GM19438 (cell line): ENCODE data around the gene HECW1.
"Not testable (repeated sequence)": the region's sequence is repeated elsewhere in the genome, so short reads cannot be mapped to it uniquely, and the experiment has no call there.

Experiments
- ATAC-seq: cut with Tn5 transposase; IDR thresholded peaks from one replicate; pipeline ENCODE4 v1.9.1; 2021; ENCODE audit warnings: low read depth; ENCODE audit not compliant: unreplicated experiment

HECW1 gene

DNA sequence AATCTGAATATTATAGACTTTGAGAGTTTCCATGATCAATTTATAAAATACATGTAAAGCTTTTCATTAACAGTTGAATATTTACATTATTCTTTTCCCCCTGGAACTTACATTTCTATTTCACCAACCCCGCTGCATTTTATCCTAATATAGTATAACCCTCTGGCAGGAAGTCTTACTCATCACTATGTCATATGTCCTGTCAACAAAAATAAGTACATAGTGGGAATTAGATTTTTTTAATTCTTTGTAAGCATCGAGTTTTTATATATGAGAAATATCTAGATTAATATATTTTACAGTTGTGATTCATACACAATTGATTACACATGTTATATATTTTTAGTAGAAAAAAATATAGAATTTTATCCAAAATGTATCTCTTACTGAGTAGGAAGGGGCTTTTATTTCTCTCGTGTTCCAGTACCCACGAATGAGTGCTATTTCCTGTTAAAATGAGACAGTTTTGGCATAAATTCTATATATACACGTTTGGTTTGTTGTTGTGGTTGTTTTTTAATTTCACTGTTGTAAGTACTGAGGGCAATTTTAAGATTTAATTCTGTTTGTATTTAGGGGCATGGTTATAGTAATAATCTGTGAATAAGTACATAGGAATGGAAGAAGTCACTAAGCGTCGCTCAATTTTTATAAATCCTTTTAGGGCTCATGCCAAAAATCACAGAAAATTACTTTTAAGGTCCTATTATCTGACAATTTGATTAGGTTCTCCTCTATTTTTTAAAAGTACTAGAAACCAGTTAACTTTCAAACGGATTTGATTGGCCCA lies 87.1 kb downstream of the HECW1 start:
- no peak for ATAC-seq

DNA sequence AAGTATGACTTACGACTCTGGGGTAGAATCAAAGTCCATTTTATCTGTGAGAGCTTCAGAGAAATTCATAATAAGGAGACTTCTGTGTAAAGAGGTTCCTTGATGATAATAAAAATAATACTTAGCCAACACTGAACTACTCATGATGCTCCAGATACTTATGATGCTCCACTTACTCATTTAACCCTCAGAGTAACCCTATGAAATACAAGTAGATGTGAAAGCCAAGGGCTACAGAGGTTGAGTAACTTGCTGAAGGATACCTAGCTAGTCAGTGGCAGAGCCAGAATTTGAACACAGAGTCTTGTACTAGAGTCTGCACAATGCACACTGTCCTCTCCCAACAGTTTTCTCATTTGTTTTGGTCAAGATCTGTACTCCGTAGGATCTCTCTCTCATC lies 89.5 kb downstream of the HECW1 start:
- ATAC-seq, result no peak

DNA sequence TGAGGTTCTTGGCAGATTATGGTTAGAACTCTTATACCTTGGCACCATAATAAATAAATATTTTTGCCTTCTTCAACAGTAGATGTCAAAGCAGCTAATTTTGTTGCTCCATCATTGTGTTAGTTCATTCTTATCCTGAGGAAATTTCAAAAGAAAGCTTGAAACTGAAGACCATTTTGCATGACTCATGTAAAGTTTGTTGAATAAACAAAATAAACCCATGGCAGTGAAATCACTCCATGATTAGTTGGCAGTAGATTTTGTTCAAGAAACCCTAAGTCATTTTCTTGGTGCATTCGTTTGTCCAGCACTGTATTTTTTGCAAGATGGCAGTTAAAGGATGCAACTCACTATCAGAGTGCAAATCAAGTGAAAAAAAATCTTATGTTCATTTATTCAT lies 91.6 kb downstream of the HECW1 start:
- ATAC-seq, result no peak

DNA sequence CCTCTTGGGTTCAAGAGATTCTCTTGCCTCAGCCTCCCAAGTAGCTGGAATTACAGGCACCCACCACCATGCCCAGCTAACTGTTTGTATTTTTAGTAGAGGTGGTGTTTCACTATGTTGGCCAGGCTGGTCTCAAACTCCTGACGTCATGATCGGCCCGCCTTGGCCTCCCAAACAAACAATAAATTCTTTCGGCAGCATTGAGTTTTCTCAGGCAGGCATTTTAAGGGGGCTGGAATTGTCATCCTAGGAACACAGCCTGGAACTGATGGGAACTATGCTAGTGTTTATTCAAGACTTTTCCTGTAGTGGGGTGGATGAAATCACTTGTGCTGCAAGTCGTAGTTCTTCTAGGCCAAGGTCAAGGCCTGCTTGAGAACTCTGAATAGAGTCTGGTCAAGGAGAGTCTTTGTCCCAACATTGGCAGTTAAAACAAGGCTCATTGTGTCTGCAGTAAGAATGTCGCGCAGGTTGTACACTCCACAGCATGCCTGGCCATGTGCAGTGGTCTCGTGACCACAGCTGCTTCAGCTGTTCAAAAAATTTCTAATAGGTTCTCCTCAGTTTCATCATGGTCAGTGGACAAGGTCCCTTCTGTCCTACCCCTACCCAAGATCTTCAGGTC lies 92.8 kb downstream of the HECW1 start:
- ATAC-seq, result no peak

DNA sequence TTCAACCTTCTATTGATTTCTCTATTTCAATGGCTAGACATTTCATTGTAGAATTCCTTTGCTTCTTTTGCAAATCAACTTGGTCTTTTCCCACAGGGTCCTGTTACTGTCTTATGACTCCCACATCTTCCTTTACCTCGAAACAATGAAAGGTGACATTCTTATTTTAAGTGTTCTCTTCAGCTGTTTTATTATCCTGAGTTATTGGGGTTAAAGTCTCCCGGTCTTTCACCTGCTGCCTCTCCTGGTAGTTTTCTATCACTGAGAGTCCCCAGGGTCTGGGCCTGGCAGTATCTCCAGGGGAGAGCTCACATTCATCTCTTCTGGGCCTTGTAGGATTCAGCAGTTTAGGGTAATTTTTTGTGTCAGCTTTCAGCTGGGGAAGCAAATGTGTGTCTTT lies 95.8 kb downstream of the HECW1 start:
- no peak for ATAC-seq

DNA sequence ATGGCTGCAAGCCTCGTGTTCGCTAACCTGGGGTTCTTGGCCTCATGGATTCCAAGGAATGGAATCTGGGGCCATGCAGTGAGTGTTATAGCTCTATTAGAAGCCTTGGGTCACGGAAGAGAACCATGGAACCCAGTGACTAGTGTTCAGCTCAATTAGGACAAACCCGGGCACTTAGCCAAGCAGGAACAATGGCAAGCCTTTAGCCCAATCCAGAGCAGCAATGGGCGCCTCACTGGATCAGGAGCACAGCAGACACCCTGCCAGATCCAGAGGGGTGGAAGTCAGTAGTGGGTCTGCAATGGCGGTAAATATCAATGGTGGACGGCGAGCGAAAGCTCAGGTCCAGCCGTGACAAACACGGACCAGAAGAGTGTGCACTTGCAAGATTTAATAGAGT lies 98.1 kb downstream of the HECW1 start:
- ATAC-seq, result not testable (repeated sequence)

DNA sequence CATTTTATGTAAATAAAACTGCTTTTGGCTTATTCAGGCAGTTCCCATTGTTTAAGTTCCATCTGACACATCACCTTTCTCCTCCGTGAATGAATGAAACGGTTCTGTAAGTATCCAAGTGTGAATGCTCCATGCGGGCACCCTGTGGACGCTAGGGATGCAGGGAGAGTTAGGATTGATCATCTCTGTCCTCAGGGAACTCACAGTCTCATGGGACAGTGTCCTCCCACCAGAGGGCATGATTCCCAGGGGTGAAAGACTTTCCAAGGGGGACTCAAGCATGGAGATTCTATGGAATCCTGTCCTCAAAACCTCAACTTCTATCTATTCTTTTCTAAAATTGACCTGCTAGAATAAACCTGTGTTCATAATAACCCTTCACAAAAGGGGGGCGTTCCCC lies 98.8 kb downstream of the HECW1 start:
- no peak for ATAC-seq

DNA sequence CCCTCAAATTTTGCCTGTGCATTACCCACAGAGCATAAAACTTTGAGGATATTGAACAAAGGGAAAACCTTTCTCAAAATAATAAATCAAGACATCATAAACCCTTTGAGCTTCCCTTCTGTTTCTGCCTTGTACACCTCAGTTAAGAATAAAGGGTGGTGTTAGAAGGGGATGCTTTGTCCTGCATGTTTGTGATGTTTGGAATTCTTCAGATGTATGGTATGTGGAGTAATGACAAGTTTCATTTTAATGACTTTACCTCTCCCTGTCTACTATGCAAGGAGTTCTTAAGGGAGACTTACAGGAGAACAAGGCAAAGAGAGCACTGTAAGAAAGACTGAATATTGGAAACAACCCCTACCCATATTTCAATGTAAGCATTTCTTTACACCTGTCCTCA lies 99.2 kb downstream of the HECW1 start:
- ATAC-seq, result no peak

DNA sequence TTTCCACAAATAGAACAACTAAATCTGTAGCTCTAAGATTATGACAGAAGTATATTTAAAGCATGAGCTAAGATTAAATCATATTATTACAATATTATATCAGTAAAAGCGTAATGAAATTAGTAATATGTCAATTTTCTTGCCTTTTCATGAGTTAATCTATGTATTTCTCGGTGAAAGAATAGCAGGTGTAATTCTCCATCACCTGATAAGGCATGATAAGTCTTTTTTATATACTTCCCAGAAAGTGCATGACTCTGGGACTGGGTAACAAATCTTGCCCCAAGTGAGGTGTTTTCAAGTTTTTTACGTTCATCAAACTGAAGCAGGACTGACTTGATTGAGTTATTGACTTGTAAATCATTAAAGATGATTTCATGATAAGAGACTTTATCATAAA lies 100.5 kb downstream of the HECW1 start:
- no peak for ATAC-seq

DNA sequence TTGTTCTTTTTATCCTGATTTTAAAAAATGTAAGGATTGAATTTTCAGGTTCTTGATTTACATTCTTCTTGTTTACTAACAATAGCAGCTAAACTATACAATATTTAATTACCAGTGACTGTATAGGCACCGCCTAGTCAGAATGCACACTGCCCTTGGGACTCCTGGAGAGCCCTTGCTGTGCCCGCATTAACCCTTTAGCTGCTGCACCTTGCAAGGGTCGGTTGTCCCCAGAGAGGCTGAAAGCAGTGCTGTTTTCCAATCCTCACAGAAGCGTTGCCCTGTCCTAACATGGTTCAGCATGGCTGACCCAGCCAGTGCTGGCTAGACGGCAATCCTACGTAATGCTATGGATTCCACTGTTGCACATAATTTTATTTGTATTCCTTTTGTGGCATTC lies 102.6 kb downstream of the HECW1 start:
- no peak for ATAC-seq

DNA sequence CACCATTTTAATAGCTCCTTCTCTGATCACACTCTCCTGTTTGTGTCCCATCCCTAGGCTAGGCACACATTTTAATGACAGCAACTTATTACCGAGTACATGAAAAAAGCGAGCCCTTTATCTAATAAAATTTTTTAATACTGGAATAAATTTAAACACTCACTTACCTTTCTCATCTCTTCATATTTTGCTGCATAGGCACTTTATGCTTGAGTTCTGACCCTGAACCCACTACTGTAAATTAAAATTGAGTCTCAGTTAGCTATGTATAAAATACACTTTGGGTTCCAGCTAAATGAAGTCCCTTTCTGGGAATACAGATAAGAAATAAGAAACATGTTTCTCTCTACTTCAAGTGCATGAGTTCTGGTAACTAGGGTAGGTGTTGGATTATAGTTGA lies 104.6 kb downstream of the HECW1 start:
- no peak for ATAC-seq

DNA sequence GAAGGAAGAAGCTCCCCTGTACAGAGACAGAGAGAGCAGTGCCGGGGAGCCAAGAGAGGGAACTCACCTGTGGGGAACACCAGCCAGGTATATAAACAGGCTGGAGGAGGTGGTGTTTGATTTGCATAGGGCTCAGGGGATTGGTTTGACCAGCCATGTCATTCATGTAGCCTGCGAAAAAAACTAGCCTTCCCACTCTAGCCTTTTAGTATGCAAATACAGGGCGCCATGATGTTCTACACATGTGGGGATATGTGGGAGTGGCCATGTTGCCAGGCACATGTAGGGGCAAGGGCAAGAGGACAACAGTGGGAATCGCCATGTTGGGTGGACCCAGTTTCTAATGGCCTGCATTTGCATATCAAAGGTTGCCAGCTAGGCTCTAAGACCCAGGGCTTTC lies 106.5 kb downstream of the HECW1 start:
- ATAC-seq, result not testable (repeated sequence)

DNA sequence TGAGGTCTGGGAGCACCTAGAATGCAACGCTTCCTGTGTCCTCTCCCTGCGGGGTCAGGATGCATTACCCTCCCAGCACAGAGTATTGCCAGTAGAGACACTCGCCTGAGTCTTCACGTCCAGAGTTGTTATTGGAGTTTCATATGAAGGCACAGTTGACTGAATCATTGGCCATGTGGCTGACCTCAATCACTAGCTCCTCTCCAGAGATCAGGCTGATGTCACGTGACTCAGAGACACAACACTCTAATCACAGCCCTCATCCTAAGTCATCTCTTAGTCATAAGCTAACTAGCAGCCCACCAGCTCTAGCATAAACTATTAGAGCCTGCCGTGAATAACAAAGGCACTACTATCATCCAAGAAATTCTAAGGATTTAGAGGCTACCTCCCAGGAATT lies 107.8 kb downstream of the HECW1 start:
- no peak for ATAC-seq

DNA sequence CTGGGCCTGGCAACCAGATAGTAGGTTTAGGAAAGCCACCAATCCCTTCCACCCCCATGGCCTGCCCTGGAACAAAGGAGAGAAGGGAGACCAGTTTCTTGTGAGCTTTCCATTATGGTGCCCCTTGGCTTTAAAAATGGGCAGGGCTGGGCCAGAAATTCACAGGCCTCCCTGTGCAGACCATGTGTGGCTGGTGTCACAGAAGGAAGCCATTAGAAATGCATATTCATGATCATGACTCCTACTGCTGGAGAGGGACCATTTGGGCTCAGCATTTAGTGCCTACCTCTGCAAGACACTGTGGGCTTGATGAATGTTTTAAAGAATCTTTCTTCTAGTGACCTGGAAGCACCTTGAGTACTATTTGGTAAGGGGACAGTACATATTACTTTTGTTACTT lies 108.3 kb downstream of the HECW1 start:
- no peak for ATAC-seq

DNA sequence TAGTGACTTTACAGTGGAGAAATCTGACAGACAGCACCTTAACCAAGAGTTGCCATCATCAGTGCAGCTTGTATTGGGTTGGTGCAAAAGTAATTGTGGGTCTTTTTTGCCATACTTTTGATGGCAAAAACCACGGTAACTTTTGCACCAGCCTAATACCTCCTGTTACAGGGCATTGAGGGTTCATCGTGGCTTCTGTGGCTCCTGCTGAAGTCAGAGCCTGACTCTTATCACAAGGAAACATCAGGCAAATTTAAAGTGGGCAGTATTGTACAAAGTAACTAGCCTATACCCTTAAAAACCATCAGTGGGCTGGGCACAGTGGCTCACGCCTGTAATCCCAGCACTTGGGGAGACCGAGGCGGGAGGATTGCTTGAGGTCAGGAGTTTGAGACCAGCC lies 117.4 kb downstream of the HECW1 start:
- ATAC-seq, result no peak

DNA sequence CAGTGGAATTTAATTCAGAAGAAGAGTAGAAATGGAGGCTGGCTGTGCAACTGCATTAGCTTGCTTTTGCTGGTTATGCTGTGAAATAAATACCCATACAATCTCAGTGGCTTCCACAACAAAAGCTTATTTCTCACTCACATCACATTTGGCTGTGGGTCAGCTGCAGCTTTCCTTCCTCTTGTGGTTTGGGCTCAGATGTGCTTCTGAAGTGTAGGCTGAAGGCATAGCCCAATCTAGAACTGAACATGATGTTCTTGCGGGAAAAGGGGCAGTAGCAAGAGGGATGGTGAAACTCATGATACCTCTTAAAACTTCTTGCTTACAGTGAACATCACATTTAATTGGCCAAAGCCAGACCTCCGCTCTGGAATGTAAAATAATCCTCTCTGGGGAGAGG lies 119.9 kb downstream of the HECW1 start:
- no peak for ATAC-seq

DNA sequence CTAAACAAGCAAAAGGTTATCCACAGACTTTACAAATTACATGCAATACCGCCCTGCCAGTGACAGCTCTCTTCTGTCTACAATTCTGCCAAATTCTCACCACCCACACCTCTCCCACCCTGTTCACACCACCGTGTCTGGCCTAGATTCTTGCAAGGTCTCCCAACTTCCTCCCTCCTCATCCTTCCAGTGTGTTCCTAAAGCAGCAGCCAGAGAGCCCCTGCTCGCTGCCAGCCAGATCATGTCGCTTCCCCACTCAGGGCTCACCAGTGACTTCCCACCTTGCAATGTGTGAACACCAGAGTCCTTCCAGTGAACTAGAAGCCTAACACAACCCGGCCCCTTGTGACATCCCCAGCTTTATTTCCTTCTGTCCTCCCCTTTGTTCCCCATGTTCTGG lies 121.6 kb downstream of the HECW1 start:
- ATAC-seq, result no peak

DNA sequence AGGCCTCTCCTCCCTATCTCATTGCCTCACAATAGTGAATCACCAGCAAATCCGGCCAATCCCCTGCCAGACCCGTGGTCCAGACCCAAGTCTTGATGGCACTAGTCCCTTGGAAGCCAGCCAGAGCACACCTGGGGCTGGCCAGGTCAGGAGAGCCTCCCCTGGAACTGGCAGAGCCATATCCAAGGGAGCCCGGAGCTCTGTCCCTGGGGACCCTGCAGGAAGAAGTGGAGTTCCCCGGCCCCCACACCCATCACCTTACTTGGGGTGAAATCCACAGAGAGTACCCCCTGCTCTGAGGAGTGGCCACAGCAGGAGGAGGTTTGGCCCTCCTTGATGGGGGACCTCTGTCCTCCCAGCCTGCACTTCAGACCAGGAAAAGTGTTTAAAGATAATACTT lies 122.5 kb downstream of the HECW1 start:
- no peak for ATAC-seq

DNA sequence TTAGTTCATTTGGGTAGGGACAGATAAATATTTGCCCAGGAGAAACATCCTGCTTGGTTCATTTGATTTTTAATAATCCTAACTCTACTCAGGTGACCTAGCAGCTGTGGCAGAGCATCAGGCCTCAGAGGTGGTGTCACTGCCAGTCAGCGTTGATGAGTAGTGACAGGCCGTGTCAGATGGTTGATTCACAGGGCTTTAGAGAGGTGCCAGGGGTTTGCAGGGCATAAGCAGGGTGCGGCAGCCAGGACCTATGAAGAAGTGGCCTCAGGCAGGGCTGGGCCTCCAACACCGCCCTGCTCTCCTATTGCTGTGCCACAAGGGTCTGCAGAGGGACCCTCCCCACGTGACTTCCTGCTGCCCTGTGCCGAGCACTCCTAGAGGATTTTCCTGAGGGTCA lies 128.1 kb downstream of the HECW1 start:
- ATAC-seq, result no peak

DNA sequence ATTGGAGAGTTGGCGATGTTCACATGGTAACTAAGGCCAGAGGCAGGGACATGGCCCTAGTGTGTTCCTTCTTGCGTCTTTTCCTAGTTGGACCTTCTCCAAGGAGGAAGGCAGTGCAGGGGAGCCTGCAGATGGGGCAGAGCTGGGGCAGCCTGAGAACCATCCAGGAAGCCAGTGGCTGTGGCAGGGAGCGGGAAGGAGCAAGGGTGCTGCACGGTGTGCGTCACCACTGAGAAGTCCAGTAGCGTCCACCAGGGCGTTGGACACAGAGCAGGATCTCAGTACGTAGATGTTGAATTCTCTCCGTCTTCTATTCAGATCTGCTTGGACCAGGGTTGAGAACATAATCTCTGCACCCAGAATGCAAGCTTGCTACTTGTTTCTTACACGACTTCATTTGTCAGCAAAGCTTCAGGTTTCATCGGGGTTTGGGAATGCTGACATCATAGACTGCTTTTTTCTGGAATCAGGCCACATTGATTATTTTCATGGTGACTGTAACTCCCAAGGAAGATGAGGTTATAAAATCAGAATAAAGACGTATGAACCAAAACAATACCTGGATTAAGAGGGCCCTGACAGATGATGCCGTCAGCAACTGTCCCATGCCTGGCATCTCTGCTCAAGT lies 130.3 kb downstream of the HECW1 start:
- ATAC-seq, result no peak

DNA sequence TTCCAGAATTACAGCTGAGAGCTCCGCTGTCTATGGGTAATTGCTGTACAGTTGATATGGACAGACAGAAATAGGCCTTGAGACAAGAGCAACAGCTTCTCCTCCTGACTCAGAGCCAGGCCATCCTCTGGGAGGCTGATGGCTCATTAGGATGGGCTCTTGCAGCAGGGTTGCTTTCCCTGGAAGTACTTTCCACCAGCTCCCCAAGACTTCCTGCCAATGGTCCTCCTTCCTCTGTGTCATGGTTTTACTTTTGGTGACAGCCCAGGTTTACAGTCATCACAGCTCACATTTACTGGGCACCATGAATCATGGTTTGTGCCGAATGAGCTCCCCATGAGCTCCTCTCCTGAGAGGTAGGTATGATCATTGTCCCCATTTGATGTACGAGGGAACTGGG lies 131.8 kb downstream of the HECW1 start:
- no peak for ATAC-seq

DNA sequence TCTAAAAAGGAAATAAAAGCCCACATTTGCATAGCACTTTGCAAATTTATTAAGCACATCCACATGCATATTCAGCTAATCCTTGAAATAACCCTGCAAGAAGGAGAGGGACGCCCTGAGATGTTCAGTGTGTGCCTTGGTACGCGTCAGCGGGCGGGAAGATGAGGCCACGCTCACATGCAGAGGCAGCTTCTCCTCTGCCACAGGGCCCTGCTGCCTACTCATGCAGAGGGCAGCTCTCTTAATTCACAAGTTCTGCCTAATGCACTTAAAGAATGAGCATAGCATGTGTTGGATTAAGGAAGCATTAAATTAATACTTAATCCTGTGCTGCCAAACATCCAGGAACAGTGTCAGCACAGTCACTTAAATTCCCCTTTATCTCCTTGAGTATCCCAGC lies 132.3 kb downstream of the HECW1 start:
- no peak for ATAC-seq
